Stimulated activated CD4-positive, alpha-beta T cell treated with anti-CD3 and anti-CD28 coated beads, Interleukin-15, amount 100 ng/mL, for 24 hours (primary cell): ENCODE measurements around the gene TBC1D22A.

ENCODE experiments used
- DNase-seq: peaks from one replicate; pipeline ENCODE4 v3.0.0-alpha.2; 2020

TBC1D22A gene

GRCh38 chr22:47021371-47022074 is 259.1 kb downstream of the TBC1D22A start:
- DNase-seq: no peak

- DNase-seq: no peak
Observed at GRCh38 chr22:47022075-47022473, 259.6 kb downstream of the TBC1D22A start.

GRCh38 chr22:47022475-47022874 is 260.0 kb downstream of the TBC1D22A start:
- DNase-seq: peak; percentile 12

GRCh38 chr22:47023871-47024270 is 261.4 kb downstream of the TBC1D22A start:
- DNase-seq: peak; percentile 22

- DNase-seq: no peak
Observed at GRCh38 chr22:47027766-47028165, 265.3 kb downstream of the TBC1D22A start.

GRCh38 chr22:47029244-47030074 is 267.0 kb downstream of the TBC1D22A start:
- no peak for DNase-seq

GRCh38 chr22:47030143-47030661 is 267.8 kb downstream of the TBC1D22A start:
- no peak for DNase-seq

GRCh38 chr22:47030881-47031627 is 268.6 kb downstream of the TBC1D22A start:
- DNase-seq: no peak

GRCh38 chr22:47031628-47031915 is 269.1 kb downstream of the TBC1D22A start:
- DNase-seq: no peak

- no peak for DNase-seq
Observed at GRCh38 chr22:47032091-47032943, 269.9 kb downstream of the TBC1D22A start.

GRCh38 chr22:47032956-47033647 is 270.7 kb downstream of the TBC1D22A start:
- no peak for DNase-seq

GRCh38 chr22:47033648-47034000 is 271.2 kb downstream of the TBC1D22A start:
- no peak for DNase-seq

- no peak for DNase-seq
Observed at GRCh38 chr22:47034076-47034808, 271.8 kb downstream of the TBC1D22A start.

- no peak for DNase-seq
Observed at GRCh38 chr22:47034905-47035419, 272.5 kb downstream of the TBC1D22A start.

GRCh38 chr22:47035425-47035881 is 273.0 kb downstream of the TBC1D22A start:
- no peak for DNase-seq

- DNase-seq: no peak
Observed at GRCh38 chr22:47036352-47036751, 273.9 kb downstream of the TBC1D22A start.

GRCh38 chr22:47036936-47037485 is 274.6 kb downstream of the TBC1D22A start:
- no peak for DNase-seq

GRCh38 chr22:47038206-47038835 is 275.9 kb downstream of the TBC1D22A start:
- DNase-seq: no peak

- no peak for DNase-seq
Observed at GRCh38 chr22:47039356-47039755, 276.9 kb downstream of the TBC1D22A start.
